Measurements from ENCODE around the gene BPI. TPM values are rescaled to one million over a fixed set of nuclear protein-coding genes. Genes with fewer than 3 reads are reported as not detected.
"Not testable (repeated sequence)": the region's sequence is repeated elsewhere in the genome, so short reads cannot be mapped to it uniquely, and the experiment has no call there.

BPI gene
- not detected for total RNA-seq

- peaks cover 12% of the 10 kb centered on the region for H3K4me1 Mint-ChIP-seq (ENCODE audit: low read depth)
- DNase-seq (no peak), ATAC-seq (peak; percentile 21 to 40)
- peaks cover 65% of the 10 kb centered on the region for H3K27me3 Mint-ChIP-seq (ENCODE audit: low read depth)
- H3K9me3 Mint-ChIP-seq, result no peaks in the 10 kb centered on the region
- no peak within 1 kb of the TSS for H3K4me3 Mint-ChIP-seq
- H3K36me3 Mint-ChIP-seq (ENCODE audit: insufficient read depth), result no peaks in the 10 kb centered on the region
These were observed at the start of gene BPI for GRCh38 chr20:38303908-38304379. BPI (plus strand) TSS chr20:38304156; CDS start chr20:38304224, 68 bp downstream.

- H3K36me3 Mint-ChIP-seq (ENCODE audit: insufficient read depth); ATAC-seq; H3K4me3 Mint-ChIP-seq; H3K9me3 Mint-ChIP-seq; H3K4me1 Mint-ChIP-seq (ENCODE audit: low read depth); DNase-seq: not testable (repeated sequence)
- H3K27me3 Mint-ChIP-seq (ENCODE audit: low read depth), result peaks cover 22% of the 10 kb centered on the region
These were observed 49.3 kb upstream of the BPI start for GRCh38 chr20:38254621-38255020.

GRCh38 chr20:38255393-38255792 is 48.6 kb upstream of the BPI start:
- Mint-ChIP-seq H3K27me3 (ENCODE audit: low read depth) (peaks cover 29% of the 10 kb centered on the region), H3K4me3 (no peak overlapping the region), H3K4me1 (ENCODE audit: low read depth) (no peaks in the 10 kb centered on the region), H3K9me3 (no peaks in the 10 kb centered on the region), H3K36me3 (ENCODE audit: insufficient read depth) (no peaks in the 10 kb centered on the region)
- no peak for DNase-seq
- ATAC-seq, result no peak

GRCh38 chr20:38256021-38256420 is 47.9 kb upstream of the BPI start:
- ATAC-seq (no peak), DNase-seq (no peak)
- Mint-ChIP-seq H3K4me1 (ENCODE audit: low read depth) (peaks cover under 1% of the 10 kb centered on the region), H3K9me3 (no peaks in the 10 kb centered on the region), H3K4me3 (no peak overlapping the region), H3K27me3 (ENCODE audit: low read depth) (peaks cover 31% of the 10 kb centered on the region), H3K36me3 (ENCODE audit: insufficient read depth) (no peaks in the 10 kb centered on the region)

- Mint-ChIP-seq H3K4me1 (ENCODE audit: low read depth) (peaks cover 2% of the 10 kb centered on the region), H3K9me3 (no peaks in the 10 kb centered on the region), H3K4me3 (no peak overlapping the region), H3K27me3 (ENCODE audit: low read depth) (peaks cover 37% of the 10 kb centered on the region), H3K36me3 (ENCODE audit: insufficient read depth) (no peaks in the 10 kb centered on the region)
- DNase-seq (no peak), ATAC-seq (no peak)
These were observed 47.0 kb upstream of the BPI start for GRCh38 chr20:38256966-38257365.

GRCh38 chr20:38258545-38259215 is 45.3 kb upstream of the BPI start:
- no peaks in the 10 kb centered on the region for H3K36me3 Mint-ChIP-seq (ENCODE audit: insufficient read depth)
- peaks cover 2% of the 10 kb centered on the region for H3K4me1 Mint-ChIP-seq (ENCODE audit: low read depth)

GRCh38 chr20:38260025-38260377 is 44.0 kb upstream of the BPI start:
- ATAC-seq (no peak), DNase-seq (no peak)
- H3K27me3 Mint-ChIP-seq (ENCODE audit: low read depth), result peaks cover 56% of the 10 kb centered on the region
- peaks cover 2% of the 10 kb centered on the region for H3K4me1 Mint-ChIP-seq (ENCODE audit: low read depth)
- no peaks in the 10 kb centered on the region for H3K36me3 Mint-ChIP-seq (ENCODE audit: insufficient read depth)
- H3K4me3 Mint-ChIP-seq, result no peak overlapping the region
- no peaks in the 10 kb centered on the region for H3K9me3 Mint-ChIP-seq

More at GRCh38 chr20:38258545-38259215, 45.3 kb upstream of the BPI start:
- DNase-seq, result no peak
- ATAC-seq, result no peak
- no peaks in the 10 kb centered on the region for H3K9me3 Mint-ChIP-seq
- peaks cover 45% of the 10 kb centered on the region for H3K27me3 Mint-ChIP-seq (ENCODE audit: low read depth)
- H3K4me3 Mint-ChIP-seq, result no peak overlapping the region

GRCh38 chr20:38260378-38261053 is 43.4 kb upstream of the BPI start, which contains the start of gene KIAA1755:
KIAA1755 (minus strand) TSS chr20:38260735; CDS start chr20:38260500, 235 bp downstream.
- DNase-seq, result no peak
- Mint-ChIP-seq H3K27me3 (ENCODE audit: low read depth) (peaks cover 56% of the 10 kb centered on the region), H3K4me3 (no peak within 1 kb of the TSS), H3K9me3 (no peaks in the 10 kb centered on the region), H3K4me1 (ENCODE audit: low read depth) (peaks cover 2% of the 10 kb centered on the region), H3K36me3 (ENCODE audit: insufficient read depth) (no peaks in the 10 kb centered on the region)
- ATAC-seq, result peak in 1 of 2 donors; percentile 46

GRCh38 chr20:38261054-38261390 is 42.9 kb upstream of the BPI start:
- ATAC-seq, result no peak
- DNase-seq, result no peak
- Mint-ChIP-seq H3K4me3 (no peak overlapping the region), H3K27me3 (ENCODE audit: low read depth) (peaks cover 53% of the 10 kb centered on the region), H3K9me3 (no peaks in the 10 kb centered on the region), H3K36me3 (ENCODE audit: insufficient read depth) (no peaks in the 10 kb centered on the region), H3K4me1 (ENCODE audit: low read depth) (peaks cover 2% of the 10 kb centered on the region)

GRCh38 chr20:38262931-38263330 is 41.0 kb upstream of the BPI start:
- Mint-ChIP-seq H3K4me3 (no peak overlapping the region), H3K4me1 (ENCODE audit: low read depth) (peaks cover 2% of the 10 kb centered on the region), H3K36me3 (ENCODE audit: insufficient read depth) (no peaks in the 10 kb centered on the region), H3K9me3 (no peaks in the 10 kb centered on the region), H3K27me3 (ENCODE audit: low read depth) (peaks cover 51% of the 10 kb centered on the region)
- ATAC-seq (no peak), DNase-seq (no peak)

GRCh38 chr20:38266426-38266825 is 37.5 kb upstream of the BPI start:
- ATAC-seq, result no peak
- Mint-ChIP-seq H3K27me3 (ENCODE audit: low read depth) (peaks cover 44% of the 10 kb centered on the region), H3K4me3 (no peak overlapping the region), H3K36me3 (ENCODE audit: insufficient read depth) (no peaks in the 10 kb centered on the region), H3K9me3 (no peaks in the 10 kb centered on the region), H3K4me1 (ENCODE audit: low read depth) (no peaks in the 10 kb centered on the region)
- DNase-seq, result no peak

- H3K36me3 Mint-ChIP-seq (ENCODE audit: insufficient read depth), result no peaks in the 10 kb centered on the region
- DNase-seq, result no peak
- H3K27me3 Mint-ChIP-seq (ENCODE audit: low read depth), result peaks cover 43% of the 10 kb centered on the region
- ATAC-seq, result no peak
- no peak overlapping the region for H3K4me3 Mint-ChIP-seq
- no peaks in the 10 kb centered on the region for H3K4me1 Mint-ChIP-seq (ENCODE audit: low read depth)
- H3K9me3 Mint-ChIP-seq, result no peaks in the 10 kb centered on the region
These were observed 36.7 kb upstream of the BPI start for GRCh38 chr20:38267296-38267695.

- H3K9me3 Mint-ChIP-seq, result no peaks in the 10 kb centered on the region
- H3K4me1 Mint-ChIP-seq (ENCODE audit: low read depth), result no peaks in the 10 kb centered on the region
- H3K36me3 Mint-ChIP-seq (ENCODE audit: insufficient read depth), result no peaks in the 10 kb centered on the region
- DNase-seq (no peak), ATAC-seq (no peak)
- H3K27me3 Mint-ChIP-seq (ENCODE audit: low read depth), result peaks cover 40% of the 10 kb centered on the region
- H3K4me3 Mint-ChIP-seq, result no peak overlapping the region
These were observed 35.9 kb upstream of the BPI start for GRCh38 chr20:38267901-38268514.

GRCh38 chr20:38269040-38269439 is 34.9 kb upstream of the BPI start:
- ATAC-seq, result no peak
- no peak for DNase-seq
- H3K4me1 Mint-ChIP-seq (ENCODE audit: low read depth), result no peaks in the 10 kb centered on the region
- peaks cover 33% of the 10 kb centered on the region for H3K27me3 Mint-ChIP-seq (ENCODE audit: low read depth)
- no peak overlapping the region for H3K4me3 Mint-ChIP-seq
- no peaks in the 10 kb centered on the region for H3K9me3 Mint-ChIP-seq
- H3K36me3 Mint-ChIP-seq (ENCODE audit: insufficient read depth), result no peaks in the 10 kb centered on the region

GRCh38 chr20:38269715-38270114 is 34.2 kb upstream of the BPI start:
- Mint-ChIP-seq H3K9me3 (no peaks in the 10 kb centered on the region), H3K4me3 (no peak overlapping the region), H3K27me3 (ENCODE audit: low read depth) (peaks cover 26% of the 10 kb centered on the region), H3K36me3 (ENCODE audit: insufficient read depth) (no peaks in the 10 kb centered on the region), H3K4me1 (ENCODE audit: low read depth) (no peaks in the 10 kb centered on the region)
- DNase-seq (no peak), ATAC-seq (no peak)

Measured in activated T-cell treated with anti-CD3 and anti-CD28 coated beads, Interleukin-2, amount 50 U/mL, for 4 hours (primary cell).